Neuron (in vitro differentiated cells): ENCODE measurements around the gene PDGFC.

Experiments
- H2AFZ ChIP-seq: one replicate; pipeline ENCODE4 v1.6.1; 2013; ENCODE audit warnings: low read depth, mild to moderate bottlenecking, inconsistent platforms, low read length, moderate library complexity
- H3K27me3 ChIP-seq: one replicate; pipeline ENCODE4 v1.6.1; 2013; ENCODE audit warnings: low read length; ENCODE audit not compliant: insufficient read depth
- H3K36me3 ChIP-seq: one replicate; pipeline ENCODE4 v1.6.1; 2013; ENCODE audit warnings: low read length; ENCODE audit not compliant: insufficient read depth
- H3K4me1 ChIP-seq: one replicate; pipeline ENCODE4 v1.6.1; 2013; ENCODE audit warnings: low read length; ENCODE audit not compliant: insufficient read depth
- H3K4me3 ChIP-seq: 2 replicates; pipeline ENCODE4 v1.5.1; 2013; ENCODE audit warnings: mild to moderate bottlenecking, low read length, moderate library complexity
- H3K9me3 ChIP-seq: one replicate; pipeline ENCODE4 v1.6.1; 2013; ENCODE audit warnings: low read length

PDGFC gene

GRCh38 chr4:156746111-156746510, 225.5 kb downstream of the PDGFC start:
- no peaks in the 10 kb centered on the region for H3K36me3 ChIP-seq
- H2AFZ ChIP-seq = peak overlapping the region; percentile 13
- no peaks in the 10 kb centered on the region for H3K27me3 ChIP-seq
- H3K4me3 ChIP-seq = no peak overlapping the region
- peaks cover 7% of the 10 kb centered on the region for H3K4me1 ChIP-seq
- no peaks in the 10 kb centered on the region for H3K9me3 ChIP-seq

GRCh38 chr4:156738766-156739165, 232.8 kb downstream of the PDGFC start:
- no peak overlapping the region for H3K4me3 ChIP-seq
- H2AFZ ChIP-seq = no peak overlapping the region
- no peaks in the 10 kb centered on the region for H3K9me3 ChIP-seq
- H3K36me3 ChIP-seq = no peaks in the 10 kb centered on the region
- no peaks in the 10 kb centered on the region for H3K4me1 ChIP-seq
- H3K27me3 ChIP-seq = no peaks in the 10 kb centered on the region

- peaks cover 8% of the 10 kb centered on the region for H3K9me3 ChIP-seq
- H2AFZ ChIP-seq = no peak overlapping the region
- no peak overlapping the region for H3K4me3 ChIP-seq
- H3K27me3 ChIP-seq = no peaks in the 10 kb centered on the region
- H3K4me1 ChIP-seq = no peaks in the 10 kb centered on the region
- no peaks in the 10 kb centered on the region for H3K36me3 ChIP-seq
These were observed 236.4 kb downstream of the PDGFC start for GRCh38 chr4:156734965-156735895.

- Histone ChIP-seq H2AFZ (no peak overlapping the region), H3K4me3 (no peak overlapping the region), H3K36me3 (no peaks in the 10 kb centered on the region), H3K9me3 (peaks cover 8% of the 10 kb centered on the region), H3K4me1 (no peaks in the 10 kb centered on the region), H3K27me3 (no peaks in the 10 kb centered on the region)
These were observed 238.0 kb downstream of the PDGFC start for GRCh38 chr4:156733582-156733981.

- H2AFZ ChIP-seq = no peak overlapping the region
- H3K4me1 ChIP-seq = no peaks in the 10 kb centered on the region
- H3K27me3 ChIP-seq = no peaks in the 10 kb centered on the region
- no peaks in the 10 kb centered on the region for H3K36me3 ChIP-seq
- H3K9me3 ChIP-seq = peaks cover 8% of the 10 kb centered on the region
- no peak overlapping the region for H3K4me3 ChIP-seq
These were observed 239.0 kb downstream of the PDGFC start for GRCh38 chr4:156732634-156733033.

GRCh38 chr4:156729416-156729815, 242.2 kb downstream of the PDGFC start:
- Histone ChIP-seq H3K27me3 (no peaks in the 10 kb centered on the region), H3K9me3 (peaks cover 11% of the 10 kb centered on the region), H2AFZ (no peak overlapping the region), H3K4me1 (no peaks in the 10 kb centered on the region), H3K36me3 (no peaks in the 10 kb centered on the region), H3K4me3 (no peak overlapping the region)

- no peaks in the 10 kb centered on the region for H3K4me1 ChIP-seq
- no peaks in the 10 kb centered on the region for H3K27me3 ChIP-seq
- peaks cover 3% of the 10 kb centered on the region for H3K9me3 ChIP-seq
- H2AFZ ChIP-seq = no peak overlapping the region
- H3K4me3 ChIP-seq = no peak overlapping the region
- no peaks in the 10 kb centered on the region for H3K36me3 ChIP-seq
These were observed 246.3 kb downstream of the PDGFC start for GRCh38 chr4:156725257-156725656.

- H3K27me3 ChIP-seq = no peaks in the 10 kb centered on the region
- no peaks in the 10 kb centered on the region for H3K36me3 ChIP-seq
- peaks cover 3% of the 10 kb centered on the region for H3K9me3 ChIP-seq
- no peak overlapping the region for H2AFZ ChIP-seq
- no peak overlapping the region for H3K4me3 ChIP-seq
- H3K4me1 ChIP-seq = no peaks in the 10 kb centered on the region
These were observed 247.5 kb downstream of the PDGFC start for GRCh38 chr4:156723951-156724668.

GRCh38 chr4:156718226-156718625, 253.4 kb downstream of the PDGFC start:
- Histone ChIP-seq H3K36me3 (no peaks in the 10 kb centered on the region), H3K4me3 (no peak overlapping the region), H3K27me3 (no peaks in the 10 kb centered on the region), H3K4me1 (no peaks in the 10 kb centered on the region), H2AFZ (no peak overlapping the region), H3K9me3 (no peaks in the 10 kb centered on the region)

- Histone ChIP-seq H3K27me3 (no peaks in the 10 kb centered on the region), H3K36me3 (no peaks in the 10 kb centered on the region), H3K4me3 (no peak overlapping the region), H2AFZ (no peak overlapping the region), H3K9me3 (no peaks in the 10 kb centered on the region), H3K4me1 (peaks cover 8% of the 10 kb centered on the region)
These were observed 260.4 kb downstream of the PDGFC start for GRCh38 chr4:156711193-156711590.
